Brain microvascular endothelial cell (primary cell): Measurements from ENCODE around the gene ZNF300.

ENCODE experiments used
- DNase-seq: peaks from one replicate; pipeline ENCODE4 v3.0.0-alpha.2; 2020
- H3K27ac ChIP-seq: fragments of 250-450 bp; sonication (Bioruptor Pico); 2 replicates; pipeline ENCODE4 v1.5.1; 2020; ENCODE audit warnings: mild to moderate bottlenecking, moderate library complexity
- H3K27me3 ChIP-seq: fragments of 250-450 bp; sonication (Bioruptor Pico); replicated peaks from 2 replicates; pipeline ENCODE4 v1.5.1; 2020; ENCODE audit warnings: mild to moderate bottlenecking
- H3K36me3 ChIP-seq: fragments of 250-450 bp; sonication (Bioruptor Pico); replicated peaks from 2 replicates; pipeline ENCODE4 v1.5.1; 2020; ENCODE audit warnings: mild to moderate bottlenecking
- H3K4me3 ChIP-seq: 2 replicates; pipeline ENCODE4 v1.5.1; 2011; ENCODE audit warnings: low read depth, mild to moderate bottlenecking, control low read depth, low read length, moderate library complexity
- CTCF ChIP-seq: IDR thresholded peaks from 2 replicates; pipeline ENCODE4 v1.5.1; 2011; ENCODE audit warnings: low read depth, mild to moderate bottlenecking, moderate library complexity, low read length, control low read depth, inconsistent platforms; ENCODE audit errors: missing control alignments
- in situ Hi-C: cut with HindIII; loops from 2 replicates; pipeline ENCODE4 v1.10.0; 2017; ENCODE audit warnings: low sequenced_read_pairs, low pct_ligation_motif_present

Gene ZNF300

DNA sequence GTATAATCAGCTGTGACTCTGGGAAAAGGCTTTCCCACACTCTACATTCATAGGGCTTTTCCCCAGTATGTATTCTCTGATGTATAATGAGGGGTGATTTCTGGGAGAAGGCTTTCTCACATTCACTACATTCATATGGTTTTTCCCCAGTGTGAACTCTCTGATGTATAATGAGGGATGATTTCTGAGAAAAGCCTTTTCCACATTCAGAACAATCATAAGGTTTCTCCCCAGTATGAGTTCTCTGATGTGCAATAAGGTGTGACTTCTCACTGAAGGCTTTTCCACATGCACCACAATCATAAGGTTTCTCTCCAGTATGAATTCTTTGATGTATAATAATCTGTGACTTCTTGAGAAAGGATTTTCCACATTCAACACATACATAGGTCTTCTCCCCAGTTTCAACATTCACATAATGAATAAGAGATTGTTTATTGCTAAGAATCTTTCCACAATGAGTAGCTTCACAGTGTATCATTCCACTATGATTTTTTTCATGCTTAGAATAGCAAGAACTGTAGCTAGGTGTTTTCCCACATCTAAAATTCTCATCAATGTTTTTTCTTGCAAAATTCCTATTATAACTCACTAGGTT, 26.7 kb upstream of the ZNF300 start:
- DNase-seq: no peak
- Histone ChIP-seq H3K36me3 (no peaks in the 10 kb centered on the region), H3K27ac (no peak overlapping the region), H3K27me3 (no peaks in the 10 kb centered on the region), H3K4me3 (no peak overlapping the region)
- TF ChIP-seq CTCF: no peak
- in situ Hi-C loops: no loop called here

GRCh38 chr5:150918613-150919012, 13.8 kb upstream of the ZNF300 start:
- in situ Hi-C loops: no loop called here
- Histone ChIP-seq H3K36me3 (no peaks in the 10 kb centered on the region), H3K27ac (no peak overlapping the region), H3K27me3 (no peaks in the 10 kb centered on the region), H3K4me3 (no peak overlapping the region)
- no peak for DNase-seq
- no peak for TF ChIP-seq CTCF

- Histone ChIP-seq H3K36me3 (no peaks in the 10 kb centered on the region), H3K4me3 (no peak overlapping the region), H3K27me3 (no peaks in the 10 kb centered on the region), H3K27ac (no peak overlapping the region)
- in situ Hi-C loops: no loop called here
- no peak for TF ChIP-seq CTCF
- no peak for DNase-seq
These were observed 7.6 kb upstream of the ZNF300 start for GRCh38 chr5:150912312-150912814.

DNA sequence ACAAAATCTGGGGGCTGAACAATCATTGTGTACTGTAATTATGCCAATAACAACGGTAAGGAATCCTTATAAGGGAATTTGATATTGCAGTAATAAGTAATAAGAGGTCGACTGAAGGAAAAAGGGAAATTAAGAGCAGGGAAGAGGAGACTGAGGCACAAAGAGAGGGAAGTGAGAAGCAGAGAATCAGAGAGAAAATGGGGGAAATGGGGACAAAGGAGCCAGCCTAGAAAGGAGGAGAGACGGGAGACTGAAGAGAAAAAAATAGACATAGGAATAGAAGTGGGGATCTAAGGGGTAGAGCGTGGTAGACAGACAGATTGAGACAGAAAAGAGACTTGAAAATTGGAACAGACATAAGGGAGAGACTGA, 518 bp upstream of the ZNF300 start:
- peak overlapping the region; percentile 77 for H3K4me3 ChIP-seq
- H3K36me3 ChIP-seq: peaks cover 13% of the 10 kb centered on the region
- H3K27ac ChIP-seq: peak overlapping the region; percentile 99
- TF ChIP-seq CTCF: no peak
- in situ Hi-C loops: no loop called here
- no peaks in the 10 kb centered on the region for H3K27me3 ChIP-seq
- DNase-seq: no peak

DNA sequence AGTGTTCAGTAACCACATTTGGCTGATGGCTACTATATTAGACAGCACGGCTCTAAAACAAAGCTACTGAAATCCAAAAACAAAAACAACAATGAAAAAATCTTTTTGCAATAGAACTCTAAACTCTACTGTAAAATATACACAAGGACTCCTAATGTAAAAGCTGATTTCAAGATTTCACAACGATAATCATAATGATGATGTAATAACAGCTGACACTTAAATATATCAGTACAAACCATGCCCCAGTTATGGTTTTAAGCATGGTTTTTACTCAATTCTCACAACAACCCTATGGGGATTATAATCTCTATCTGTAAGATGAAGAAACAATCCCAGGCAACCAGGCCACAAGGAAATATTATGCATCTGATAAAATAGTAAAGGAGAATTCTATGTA, 3.3 kb downstream of the ZNF300 start:
- H3K4me3 ChIP-seq: no peak overlapping the region
- peaks cover 33% of the 10 kb centered on the region for H3K36me3 ChIP-seq
- in situ Hi-C loops: no loop called here
- no peak for DNase-seq
- no peaks in the 10 kb centered on the region for H3K27me3 ChIP-seq
- no peak for TF ChIP-seq CTCF
- H3K27ac ChIP-seq: no peak overlapping the region
